IMR-90 (cell line): ENCODE measurements around the gene LAMA4. TPM values are rescaled to one million over a fixed set of nuclear protein-coding genes. Genes with fewer than 3 reads are reported as not detected.

Experiments used
- ATAC-seq: fragments of 200-7000 bp; cut with Tn5 transposase; 2 replicates; pipeline ENCODE4 v1.9.1; 2020; ENCODE audit warnings: low read depth, mild to moderate bottlenecking, moderate library complexity
- BruUV-seq: library from RNA; stranded (reverse); fragments of 400-500 nt; replicated peaks from 2 replicates; lab custom pipeline; 2021; lab: Mats Ljungman, UMichigan
- CTCF ChIA-PET: fragments of 300-600 bp; formaldehyde crosslinking; extraction: SDS; loops from one replicate; lab custom pipeline; 2021; ENCODE audit warnings: antibody characterized with exemption; lab: Yijun Ruan, JAX
- POLR2A ChIA-PET: fragments of 300-600 bp; sonication (Branson Sonifier 250); formaldehyde crosslinking; loops from one replicate; lab custom pipeline; 2022; ENCODE audit warnings: antibody characterized with exemption; ENCODE audit not compliant: unreplicated experiment; lab: Charles Lee
- DNase-seq: peaks from one replicate; pipeline ENCODE4 v3.0.0; 2013
- H2AFZ ChIP-seq: replicated peaks from 2 replicates; pipeline ENCODE3; 2013; ENCODE audit warnings: low read length, mild to moderate bottlenecking; ENCODE audit not compliant: poor library complexity
- H2AK5ac ChIP-seq: 2 replicates; pipeline ENCODE4 v1.6.1; 2013; ENCODE audit warnings: low read depth, low read length, inconsistent platforms
- H2AK9ac ChIP-seq: replicated peaks from 2 replicates; pipeline ENCODE3; 2013; ENCODE audit warnings: mild to moderate bottlenecking, low read depth, low read length, moderate library complexity; ENCODE audit not compliant: poor library complexity
- H2BK120ac ChIP-seq: 2 replicates; pipeline ENCODE4 v1.6.1; 2013; ENCODE audit warnings: low read depth, low read length, inconsistent platforms
- H2BK15ac ChIP-seq: 3 replicates; pipeline ENCODE4 v1.6.1; 2013; ENCODE audit warnings: low read depth, low read length, inconsistent platforms
- H2BK20ac ChIP-seq: 2 replicates; pipeline ENCODE4 v1.6.1; 2013; ENCODE audit warnings: low read depth, mild to moderate bottlenecking, inconsistent platforms, low read length, moderate library complexity
- H2BK5ac ChIP-seq: 2 replicates; pipeline ENCODE4 v1.6.1; 2013; ENCODE audit warnings: mild to moderate bottlenecking, low read depth, low read length, inconsistent platforms; ENCODE audit not compliant: poor library complexity, severe bottlenecking
- H3K14ac ChIP-seq: replicated peaks from 2 replicates; pipeline ENCODE4 v1.6.1; 2013; ENCODE audit warnings: low read depth, low read length, inconsistent platforms
- H3K18ac ChIP-seq: 2 replicates; pipeline ENCODE4 v1.6.1; 2013; ENCODE audit warnings: low read depth, low read length, control low read depth
- H3K23ac ChIP-seq: 2 replicates; pipeline ENCODE4 v1.6.1; 2013; ENCODE audit warnings: low read depth, low read length, inconsistent platforms
- H3K27ac ChIP-seq: 2 replicates; pipeline ENCODE4 v1.5.1; 2013; ENCODE audit warnings: mild to moderate bottlenecking, control low read depth, low read length; ENCODE audit not compliant: insufficient read depth
- H3K27me3 ChIP-seq: 2 replicates; pipeline ENCODE4 v1.6.1; 2013; ENCODE audit warnings: low read length; ENCODE audit not compliant: control insufficient read depth, insufficient read depth
- H3K36me3 ChIP-seq: 2 replicates; pipeline ENCODE4 v1.6.1; 2013; ENCODE audit warnings: low read length, mixed read lengths; ENCODE audit not compliant: control insufficient read depth, insufficient read depth
- H3K4ac ChIP-seq: 2 replicates; pipeline ENCODE4 v1.6.1; 2013; ENCODE audit warnings: low read depth, low read length, inconsistent platforms
- H3K4me1 ChIP-seq: 2 replicates; pipeline ENCODE4 v1.6.1; 2013; ENCODE audit warnings: low read length, mixed read lengths; ENCODE audit not compliant: control insufficient read depth, insufficient read depth
- H3K4me2 ChIP-seq: 2 replicates; pipeline ENCODE4 v1.6.1; 2013; ENCODE audit warnings: low read depth, mild to moderate bottlenecking, control low read depth, low read length, moderate library complexity
- H3K4me3 ChIP-seq: 2 replicates; pipeline ENCODE4 v1.5.1; 2013; ENCODE audit warnings: low read depth, mild to moderate bottlenecking, control low read depth, low read length, moderate library complexity; ENCODE audit not compliant: insufficient read depth
- H3K56ac ChIP-seq: 2 replicates; pipeline ENCODE4 v1.6.1; 2013; ENCODE audit warnings: low read length, inconsistent platforms; ENCODE audit not compliant: insufficient read depth; ENCODE audit errors: extremely low read depth
- H3K79me1 ChIP-seq, 2 experiments: 2 replicates each; pipeline ENCODE4 v1.6.1; 2013; ENCODE audit warnings: low read length in 2 of 2, inconsistent platforms in 1 of 2, low read depth in 1 of 2
- H3K9ac ChIP-seq: 2 replicates; pipeline ENCODE4 v1.6.1; 2013; ENCODE audit warnings: low read depth, low read length, control low read depth
- H3K9me1 ChIP-seq: 2 replicates; pipeline ENCODE4 v1.6.1; 2013; ENCODE audit warnings: low read length, inconsistent platforms; ENCODE audit not compliant: insufficient read depth
- H3K9me3 ChIP-seq: 2 replicates; pipeline ENCODE4 v1.6.1; 2013; ENCODE audit warnings: low read length; ENCODE audit not compliant: control insufficient read depth, insufficient read depth
- H4K20me1 ChIP-seq: 2 replicates; pipeline ENCODE4 v1.6.1; 2013; ENCODE audit warnings: low read length, inconsistent platforms; ENCODE audit not compliant: insufficient read depth
- H4K5ac ChIP-seq: 2 replicates; pipeline ENCODE4 v1.6.1; 2013; ENCODE audit warnings: mild to moderate bottlenecking, low read depth, low read length, control low read depth
- H4K8ac ChIP-seq, 2 experiments: 2 replicates each; pipeline ENCODE4 v1.6.1; 2013; ENCODE audit warnings: low read depth in 2 of 2, low read length in 2 of 2, control low read depth in 1 of 2, inconsistent platforms in 1 of 2
- H4K91ac ChIP-seq: 2 replicates; pipeline ENCODE4 v1.6.1; 2013; ENCODE audit warnings: low read depth, low read length, inconsistent platforms; ENCODE audit not compliant: insufficient read depth
- CEBPB ChIP-seq: IDR thresholded peaks from 2 replicates; pipeline ENCODE4 v1.6.1; 2012; ENCODE audit warnings: low read depth, low read length, improper control_type of control experiment
- CHD1 ChIP-seq: IDR thresholded peaks from 2 replicates; pipeline ENCODE4 v1.6.1; 2012; ENCODE audit warnings: low read depth, low read length, improper control_type of control experiment
- FOS ChIP-seq: fragments of 150-350 bp; IDR thresholded peaks from 2 replicates; pipeline ENCODE4 v1.6.1; 2016; ENCODE audit warnings: low read depth, low read length
- MAZ ChIP-seq: IDR thresholded peaks from 2 replicates; pipeline ENCODE4 v1.6.1; 2012; ENCODE audit warnings: low read depth, mild to moderate bottlenecking, low read length, improper control_type of control experiment, moderate library complexity, borderline replicate concordance
- POLR2A ChIP-seq: IDR thresholded peaks from 2 replicates; pipeline ENCODE4 v1.6.1; 2012; ENCODE audit warnings: mild to moderate bottlenecking, low read depth, low read length
- RCOR1 ChIP-seq: IDR thresholded peaks from 2 replicates; pipeline ENCODE4 v1.6.1; 2012; ENCODE audit warnings: mild to moderate bottlenecking, low read length, improper control_type of control experiment; ENCODE audit not compliant: insufficient replicate concordance
- RFX5 ChIP-seq: IDR thresholded peaks from 2 replicates; pipeline ENCODE4 v1.8.0; 2012; ENCODE audit warnings: low read depth, mild to moderate bottlenecking, low read length, moderate library complexity
- SMC3 ChIP-seq: fragments of 150-350 bp; IDR thresholded peaks from 2 replicates; pipeline ENCODE4 v1.6.1; 2016; ENCODE audit warnings: low read depth, mild to moderate bottlenecking, antibody characterized with exemption, low read length, moderate library complexity
- WGBS, 2 experiments: methylation state at CpG; one replicate each; pipeline versions ENCODE4 v1.1.5 to v1.1.7; 2013; ENCODE audit warnings: missing lambda C conversion rate in 2 of 2; ENCODE audit not compliant: insufficient read length in 1 of 2; ENCODE audit errors: extremely low coverage in 2 of 2; 5-methylcytosine and 5-hydroxymethylcytosine counted together
- dilution Hi-C: fragments of 300-500 bp; cut with HindIII; formaldehyde crosslinking; loops from one replicate; pipeline ENCODE4 v1.14.3; 2018; ENCODE audit warnings: low sequenced_read_pairs; ENCODE audit not compliant: unreplicated experiment
- in situ Hi-C: fragments of 300-500 bp; cut with MboI; formaldehyde crosslinking; loops from 3 replicates; pipeline ENCODE4 v1.14.3; 2019; ENCODE audit warnings: low sequenced_read_pairs, inconsistent platforms, mixed read lengths
- intact Hi-C: fragments of 100-400 bp; cut with micrococcal nuclease; formaldehyde crosslinking; loops from 2 replicates; pipeline ENCODE4 v1.10.0; 2022
- polyA plus RNA-seq, 3 experiments: library from polyadenylated mRNA; depleted of rRNA; stranded (reverse); fragments of >200 nt; gene quantifications; 2 replicates each; pipeline ENCODE4 v1.2.3, GENCODE V29; 2012; ENCODE audit warnings: low replicate concordance in 1 of 3
- total RNA-seq: library from RNA; depleted of rRNA; stranded (reverse); fragments of >200 nt; gene quantifications from 2 replicates; pipeline ENCODE4 v1.2.3, GENCODE V29; 2012
- TF ChIP-seq, protein P1 (sequence below): fragments of 150-350 bp; IDR thresholded peaks from 2 replicates; pipeline ENCODE4 v1.6.1; 2017; ENCODE audit warnings: mild to moderate bottlenecking, antibody characterized with exemption, low read length, low read depth

Gene LAMA4
- total and polyA plus RNA-seq, 2 of the 4 experiments (the other 2 are of a cell fraction): 33.9 to 35.8 TPM

DNA sequence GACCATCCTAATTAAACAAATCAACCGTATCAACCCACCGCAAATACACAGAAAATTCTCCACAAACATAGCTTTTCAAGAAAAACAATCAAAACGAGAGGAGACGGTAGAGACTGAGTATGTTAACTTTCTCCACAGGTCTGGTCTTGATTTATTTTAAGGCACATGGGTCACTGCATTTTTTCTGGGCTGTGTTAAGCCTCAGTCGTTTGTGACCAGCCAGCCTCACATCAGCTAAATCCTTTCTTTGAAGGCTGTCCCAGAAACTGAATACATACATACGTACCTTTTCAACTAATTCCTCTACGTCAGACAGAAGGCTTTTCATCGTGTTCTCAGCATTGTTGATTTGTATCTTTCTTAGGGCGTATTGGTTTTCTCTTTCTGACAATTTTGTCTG, 69.4 kb downstream of the LAMA4 start:
- peaks cover 33% of the 10 kb centered on the region for H3K36me3 ChIP-seq
- CTCF ChIA-PET: interaction anchor here (0.8 kb wide), 1 partner anchor 125 kb away, joined by 3 read pairs; no protein-coding TSS in a partner anchor
- no TSS peak for BruUV-seq

More for the DNA sequence above, 69.4 kb downstream of the LAMA4 start:
- WGBS, 2 experiments: 70 to 100% methylated on average over 2 of the region's 9 CpGs
- Histone ChIP-seq H3K4me1 (peaks cover 3% of the 10 kb centered on the region; the same call in 1 of the 2 replicates), H3K27ac (no peak overlapping the region), H3K27me3 (no peaks in the 10 kb centered on the region), H2AFZ (no peak overlapping the region), H3K4me2 (no peak overlapping the region), H3K56ac (no peak overlapping the region), H3K23ac (no peak overlapping the region), H2BK5ac (no peak overlapping the region), H4K20me1 (no peaks in the 10 kb centered on the region), H4K91ac (no peak overlapping the region), H3K9me3 (no peaks in the 10 kb centered on the region), H2AK5ac (no peak overlapping the region; the same call in 1 of the 2 replicates), H3K4ac (no peak overlapping the region), H2BK20ac (no peak overlapping the region), H3K14ac (no peak overlapping the region), H3K9ac (no peak overlapping the region), H3K18ac (no peak overlapping the region), H4K5ac (no peak overlapping the region), H2AK9ac (no peak overlapping the region), H2BK120ac (no peak overlapping the region), H4K8ac (no peak overlapping the region), H3K9me1 (peaks cover 9% of the 10 kb centered on the region; the same call in 1 of the 2 replicates), H3K79me1 (no peaks in the 10 kb centered on the region), H2BK15ac (peak overlapping the region; percentile 61; the same call in 1 of the 3 replicates), H3K4me3 (no peak overlapping the region)
- POLR2A ChIA-PET: interaction anchor here (0.6 kb wide), 1 partner anchor 116 kb away, joined by 3 read pairs; no protein-coding TSS in a partner anchor
- intact Hi-C loops (loop anchor here (5.0 kb wide), 1 partner anchor 112 kb away; no protein-coding TSS in a partner anchor), dilution Hi-C loops (no loop called here), in situ Hi-C loops (loop anchor here (25.0 kb wide), 1 partner anchor 1727 kb away; no protein-coding TSS in a partner anchor)
- no peak for DNase-seq
- TF ChIP-seq CHD1: no peak
- no peak for TF ChIP-seq CEBPB
- no peak for TF ChIP-seq POLR2A
- TF ChIP-seq FOS: no peak
- no peak for TF ChIP-seq SMC3
- no peak for TF ChIP-seq RFX5
- no peak for TF ChIP-seq RCOR1
- TF ChIP-seq, protein P1, sequence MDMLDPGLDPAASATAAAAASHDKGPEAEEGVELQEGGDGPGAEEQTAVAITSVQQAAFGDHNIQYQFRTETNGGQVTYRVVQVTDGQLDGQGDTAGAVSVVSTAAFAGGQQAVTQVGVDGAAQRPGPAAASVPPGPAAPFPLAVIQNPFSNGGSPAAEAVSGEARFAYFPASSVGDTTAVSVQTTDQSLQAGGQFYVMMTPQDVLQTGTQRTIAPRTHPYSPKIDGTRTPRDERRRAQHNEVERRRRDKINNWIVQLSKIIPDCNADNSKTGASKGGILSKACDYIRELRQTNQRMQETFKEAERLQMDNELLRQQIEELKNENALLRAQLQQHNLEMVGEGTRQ: no peak
- TF ChIP-seq MAZ: no peak
- no peak for ATAC-seq
